Endothelial cell of umbilical vein (primary cell): ENCODE measurements around the gene ZNF804B. TPM values are rescaled to one million over a fixed set of nuclear protein-coding genes. Genes with fewer than 3 reads are reported as not detected.

Source experiments
- BruUV-seq: library from RNA; stranded (reverse); fragments of 400-500 nt; replicated peaks from 2 replicates; lab custom pipeline; 2021; lab: Mats Ljungman, UMichigan
- CTCF ChIA-PET: fragments of 300-600, 350-600 bp; sonication (Branson Sonifier 250); formaldehyde crosslinking; loops from one replicate; lab custom pipeline; 2021; ENCODE audit warnings: antibody characterized with exemption, inconsistent platforms; lab: Charles Lee
- POLR2A ChIA-PET: fragments of 300-600, 350-600 bp; sonication (Branson Sonifier 250); formaldehyde crosslinking; loops from one replicate; lab custom pipeline; 2021; ENCODE audit warnings: antibody characterized with exemption, inconsistent platforms; lab: Charles Lee
- DNase-seq: peaks from one replicate; pipeline ENCODE4 v3.0.0-alpha.2; 2011; ENCODE audit warnings: low read depth, low spot score
- FAIRE-seq: peaks from 2 replicates; lab custom pipeline; 2011; peaks lifted over from hg19 to GRCh38; lab: Jason Lieb, UNC
- H2AFZ ChIP-seq: 2 replicates; pipeline ENCODE4 v1.6.0; 2012; ENCODE audit warnings: low read depth, low read length, control low read depth, inconsistent platforms
- H3K27ac ChIP-seq: 2 replicates; pipeline ENCODE4 v1.5.1; 2011; ENCODE audit warnings: low read depth, mild to moderate bottlenecking, control low read depth, low read length, moderate library complexity; ENCODE audit not compliant: insufficient read depth
- H3K27me3 ChIP-seq, 2 experiments: 2 replicates each; pipeline versions ENCODE4 v1.6.0 to v1.6.1; 2011; ENCODE audit warnings: low read length in 2 of 2, mixed read lengths in 1 of 2; ENCODE audit not compliant: control insufficient read depth in 2 of 2, insufficient read depth in 2 of 2
- H3K36me3 ChIP-seq, 2 experiments: 2 replicates in 1 of 2; 3 replicates in 1 of 2; pipeline ENCODE4 v1.5.1; 2011; ENCODE audit warnings: low read length in 2 of 2, mild to moderate bottlenecking in 1 of 2, moderate library complexity in 1 of 2; ENCODE audit not compliant: control insufficient read depth in 2 of 2, insufficient read depth in 2 of 2; ENCODE audit errors: extremely low read depth in 1 of 2
- H3K4me1 ChIP-seq: 3 replicates; pipeline ENCODE4 v1.5.1; 2011; ENCODE audit warnings: mild to moderate bottlenecking, low read length; ENCODE audit not compliant: control insufficient read depth, insufficient read depth; ENCODE audit errors: extremely low read depth
- H3K4me2 ChIP-seq: 2 replicates; pipeline ENCODE4 v1.6.1; 2011; ENCODE audit warnings: low read length, control low read depth, mixed read lengths; ENCODE audit not compliant: insufficient read depth
- H3K4me3 ChIP-seq, 3 experiments: fragments of 200-600 bp in 1 of 3; sonication (generic), shearing (Covaris generic) in 1 of 3; replicated peaks in 1 of 3; 2 replicates each; pipeline ENCODE4 v1.5.1; 2011 to 2016; ENCODE audit warnings: control low read depth in 3 of 3, low read length in 3 of 3, mild to moderate bottlenecking in 2 of 3, inconsistent platforms in 1 of 3, low read depth in 1 of 3, moderate library complexity in 1 of 3; ENCODE audit not compliant: insufficient read depth in 1 of 3
- H3K79me2 ChIP-seq: 2 replicates; pipeline ENCODE4 v1.6.0; 2012; ENCODE audit warnings: low read length, inconsistent platforms; ENCODE audit not compliant: control insufficient read depth, insufficient read depth
- H3K9ac ChIP-seq: replicated peaks from 2 replicates; pipeline ENCODE3; 2011; ENCODE audit warnings: low read length, control low read depth; ENCODE audit not compliant: insufficient read depth; ENCODE audit errors: extremely low read depth
- H3K9me1 ChIP-seq: replicated peaks from 3 replicates; pipeline ENCODE4 v1.6.0; 2011; ENCODE audit warnings: mild to moderate bottlenecking, low read length; ENCODE audit not compliant: control insufficient read depth, insufficient read depth; ENCODE audit errors: extremely low read depth
- H3K9me3 ChIP-seq: replicated peaks from 2 replicates; pipeline ENCODE4 v1.5.1; 2012; ENCODE audit warnings: low read length, inconsistent platforms; ENCODE audit not compliant: control insufficient read depth, insufficient read depth
- H4K20me1 ChIP-seq: replicated peaks from 2 replicates; pipeline ENCODE3; 2011; ENCODE audit warnings: mild to moderate bottlenecking, low read length; ENCODE audit not compliant: control insufficient read depth, insufficient read depth; ENCODE audit errors: extremely low read depth
- EZH2 ChIP-seq: IDR thresholded peaks from 2 replicates; pipeline ENCODE4 v1.6.1; 2012; ENCODE audit warnings: borderline replicate concordance, low read depth, mild to moderate bottlenecking, moderate library complexity, low read length, inconsistent platforms; ENCODE audit not compliant: severe bottlenecking
- FOS ChIP-seq: IDR thresholded peaks from 2 replicates; pipeline ENCODE4 v1.6.1; 2011; ENCODE audit warnings: mild to moderate bottlenecking, low read length, moderate library complexity, borderline replicate concordance; ENCODE audit not compliant: insufficient read depth
- GATA2 ChIP-seq: IDR thresholded peaks from 2 replicates; pipeline ENCODE4 v1.7.0; 2011; ENCODE audit warnings: low read depth, mild to moderate bottlenecking, moderate library complexity, mixed read lengths, low read length; ENCODE audit not compliant: insufficient read length, insufficient read depth
- JUN ChIP-seq: IDR thresholded peaks from 2 replicates; pipeline ENCODE4 v1.6.1; 2011; ENCODE audit warnings: borderline replicate concordance, low read depth; ENCODE audit not compliant: insufficient read length, insufficient read depth
- MYC ChIP-seq: IDR thresholded peaks from one replicate; pipeline ENCODE4 v1.6.1; 2011; ENCODE audit warnings: mild to moderate bottlenecking, low read depth, low read length
- POLR2A ChIP-seq: IDR thresholded peaks from 2 replicates; pipeline ENCODE4 v1.6.1; 2012; ENCODE audit warnings: low read depth, mild to moderate bottlenecking, control low read depth, low read length
- POLR2AphosphoS5 ChIP-seq: IDR thresholded peaks from 2 replicates; pipeline ENCODE4 v1.6.1; 2012; ENCODE audit warnings: low read depth, mild to moderate bottlenecking, control low read depth, low read length, moderate library complexity; ENCODE audit not compliant: insufficient read depth
- dilution Hi-C: fragments of 300-500 bp; cut with MboI; formaldehyde crosslinking; loops from one replicate; pipeline ENCODE4 v1.15.0; 2019; ENCODE audit warnings: low sequenced_read_pairs; ENCODE audit not compliant: extremely low pct_ligation_motif_present
- intact Hi-C: fragments of 100-400 bp; cut with micrococcal nuclease; formaldehyde crosslinking; loops from one replicate; pipeline ENCODE4 v1.10.0; 2022
- polyA plus RNA-seq, 4 experiments: library from polyadenylated mRNA; depleted of rRNA in 3 of 4; stranded (reverse) in 3 of 4; unstranded in 1 of 4; fragments of >200 nt; gene quantifications; 2 replicates each; pipeline versions ENCODE4 v1.2.1 to v1.2.3, GENCODE V29; 2011 to 2012; ENCODE audit warnings: missing spikeins in 1 of 4
- total RNA-seq: library from RNA; stranded (reverse); gene quantifications from 2 replicates; pipeline ENCODE4 v1.2.3, GENCODE V29; 2021
- TF ChIP-seq, protein P1 (sequence below): IDR thresholded peaks from 2 replicates; pipeline ENCODE4 v1.6.1; 2011; ENCODE audit not compliant: insufficient read depth, insufficient read length
- TF ChIP-seq, protein P2 (sequence below), 2 donors: IDR thresholded peaks; 1 replicate in 1 of 2; 2 replicates in 1 of 2; pipeline ENCODE4 v1.5.1; 2011; ENCODE audit warnings: low read length in 2 of 2, mild to moderate bottlenecking in 2 of 2, moderate library complexity in 2 of 2, control low read depth in 1 of 2, inconsistent platforms in 1 of 2, low read depth in 1 of 2; ENCODE audit not compliant: insufficient read depth in 1 of 2; ENCODE audit errors: extremely low read depth in 1 of 2

ZNF804B gene
- total and polyA plus RNA-seq, 2 donors (not counting 3 experiments of a cell fraction or from before 2014, with no cell fraction given): not detected

DNA sequence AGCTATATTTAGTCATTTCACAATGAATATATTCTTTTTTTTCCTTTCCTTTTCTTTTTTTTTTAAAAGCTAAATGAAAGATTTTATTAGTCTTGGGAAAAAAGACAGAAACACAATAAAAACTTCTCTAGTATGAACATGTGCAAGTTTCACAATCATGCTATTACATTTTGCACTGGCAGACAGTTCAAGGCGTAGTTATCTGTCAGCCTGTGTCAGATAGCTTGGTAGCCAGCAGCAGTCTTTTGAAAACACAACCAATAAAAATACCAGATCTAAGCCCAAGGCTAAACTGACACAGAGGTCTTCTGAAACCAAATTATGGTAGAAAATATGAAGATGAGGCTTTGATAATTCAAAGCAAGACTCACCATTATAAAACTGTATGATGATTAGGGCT lies 241.8 kb downstream of the ZNF804B start:
- H4K20me1 ChIP-seq: no peaks in the 10 kb centered on the region
- intact Hi-C loops: no loop called here
- DNase-seq (no peak), FAIRE-seq (no peak)
- no peaks in the 10 kb centered on the region for H3K9me1 ChIP-seq
- H3K9me3 ChIP-seq: no peaks in the 10 kb centered on the region
- no peak for TF ChIP-seq JUN
- TF ChIP-seq POLR2A: no peak
- TF ChIP-seq EZH2: no peak
- TF ChIP-seq MYC: no peak
- no peak for TF ChIP-seq POLR2AphosphoS5
- TF ChIP-seq, protein P1, sequence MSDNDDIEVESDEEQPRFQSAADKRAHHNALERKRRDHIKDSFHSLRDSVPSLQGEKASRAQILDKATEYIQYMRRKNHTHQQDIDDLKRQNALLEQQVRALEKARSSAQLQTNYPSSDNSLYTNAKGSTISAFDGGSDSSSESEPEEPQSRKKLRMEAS: no peak
- no peak for TF ChIP-seq FOS
- TF ChIP-seq GATA2: no peak
- TF ChIP-seq, protein P2, sequence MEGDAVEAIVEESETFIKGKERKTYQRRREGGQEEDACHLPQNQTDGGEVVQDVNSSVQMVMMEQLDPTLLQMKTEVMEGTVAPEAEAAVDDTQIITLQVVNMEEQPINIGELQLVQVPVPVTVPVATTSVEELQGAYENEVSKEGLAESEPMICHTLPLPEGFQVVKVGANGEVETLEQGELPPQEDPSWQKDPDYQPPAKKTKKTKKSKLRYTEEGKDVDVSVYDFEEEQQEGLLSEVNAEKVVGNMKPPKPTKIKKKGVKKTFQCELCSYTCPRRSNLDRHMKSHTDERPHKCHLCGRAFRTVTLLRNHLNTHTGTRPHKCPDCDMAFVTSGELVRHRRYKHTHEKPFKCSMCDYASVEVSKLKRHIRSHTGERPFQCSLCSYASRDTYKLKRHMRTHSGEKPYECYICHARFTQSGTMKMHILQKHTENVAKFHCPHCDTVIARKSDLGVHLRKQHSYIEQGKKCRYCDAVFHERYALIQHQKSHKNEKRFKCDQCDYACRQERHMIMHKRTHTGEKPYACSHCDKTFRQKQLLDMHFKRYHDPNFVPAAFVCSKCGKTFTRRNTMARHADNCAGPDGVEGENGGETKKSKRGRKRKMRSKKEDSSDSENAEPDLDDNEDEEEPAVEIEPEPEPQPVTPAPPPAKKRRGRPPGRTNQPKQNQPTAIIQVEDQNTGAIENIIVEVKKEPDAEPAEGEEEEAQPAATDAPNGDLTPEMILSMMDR (IDR thresholded peaks at IDR 0.05; ENCODE audit: extremely low read depth in 1 of 2, insufficient read depth in 1 of 2, low read depth in 1 of 2, low read length in 2 of 2): no peak
- ChIA-PET POLR2A (no interaction called here), CTCF (no interaction called here)
- no peak overlapping the region for H3K4me2 ChIP-seq
- no peak overlapping the region for H3K27ac ChIP-seq
- H3K9ac ChIP-seq: no peak overlapping the region
- no TSS peak for BruUV-seq
- no peaks in the 10 kb centered on the region for H3K79me2 ChIP-seq
- no peaks in the 10 kb centered on the region for H3K36me3 ChIP-seq
- dilution Hi-C loops: no loop called here
- no peaks in the 10 kb centered on the region for H3K27me3 ChIP-seq
- no peak overlapping the region for H2AFZ ChIP-seq
- H3K4me1 ChIP-seq: no peaks in the 10 kb centered on the region
- no peak overlapping the region for H3K4me3 ChIP-seq
